Body of pancreas (tissue), 4 donors: ENCODE measurements around the gene KLHL29. TPM values are rescaled to one million over a fixed set of nuclear protein-coding genes. Genes with fewer than 3 reads are reported as not detected.

ENCODE experiments used
- ATAC-seq: fragments of 150-250 bp; one replicate; pipeline ENCODE4 v1.9.1; 2016
- DNase-seq, 4 donors: peaks; one replicate each; pipeline ENCODE4 v3.0.0-alpha.2; 2019
- H3K27ac ChIP-seq, 4 donors: fragments of 200-600 bp; sonication (generic); 1 replicate in 3 of 4; 2 replicates in 1 of 4; pipeline versions ENCODE4 v1.5.1 to v1.6.1; 2016 to 2019; ENCODE audit warnings: mild to moderate bottlenecking in 1 of 4, mixed read lengths in 1 of 4, moderate library complexity in 1 of 4
- H3K27me3 ChIP-seq, 2 donors: fragments of 200-600 bp; sonication (generic); one replicate each; pipeline ENCODE4 v1.6.0; 2016; ENCODE audit warnings: mild to moderate bottlenecking in 1 of 2
- H3K36me3 ChIP-seq, 2 donors: fragments of 200-600 bp; sonication (generic); replicated peaks in 1 of 2; 2 replicates each; pipeline ENCODE4 v1.5.1; 2016; ENCODE audit warnings: low read depth in 2 of 2; ENCODE audit not compliant: insufficient read depth in 1 of 2
- H3K4me1 ChIP-seq: fragments of 200-600 bp; sonication (generic); one replicate; pipeline ENCODE4 v1.6.0; 2016
- H3K4me3 ChIP-seq, 2 donors: fragments of 200-600 bp; sonication (generic); 1 replicate in 1 of 2; 2 replicates in 1 of 2; pipeline ENCODE4 v1.5.1; 2016 to 2019
- H3K9me3 ChIP-seq, 3 donors: fragments of 200-600 bp; sonication (generic); 1 replicate in 2 of 3; 2 replicates in 1 of 3; pipeline ENCODE4 v1.5.1; 2016
- CTCF ChIP-seq, 7 experiments: fragments of 450-650 bp in 4 of 7; fragments of 200-600 bp in 3 of 7; sonication (generic) in 3 of 7; IDR thresholded peaks; one replicate each; pipeline ENCODE4 v1.5.1; 2016 to 2019; ENCODE audit warnings: antibody characterized with exemption in 7 of 7
- POLR2A ChIP-seq, 3 donors: fragments of 450-650 bp; IDR thresholded peaks; one replicate each; pipeline ENCODE4 v1.6.1; 2016; ENCODE audit warnings: antibody characterized with exemption in 3 of 3, mild to moderate bottlenecking in 2 of 3
- WGBS, 2 donors: methylation state at CpG; one replicate each; pipeline ENCODE4 v1.1.5; 2017; 5-methylcytosine and 5-hydroxymethylcytosine counted together
- intact Hi-C: fragments of 100-400 bp; cut with DNase I; formaldehyde crosslinking; loops from one replicate; pipeline ENCODE4 v1.15.1; 2023
- total RNA-seq, 2 donors: library from RNA; depleted of rRNA; stranded (reverse); fragments of >200 nt; gene quantifications; one replicate each; pipeline ENCODE4 v1.1.0, GENCODE V29; 2016

The KLHL29 gene
- total RNA-seq, 2 donors from 2014 or later, result 4.0 to 4.4 TPM

DNA sequence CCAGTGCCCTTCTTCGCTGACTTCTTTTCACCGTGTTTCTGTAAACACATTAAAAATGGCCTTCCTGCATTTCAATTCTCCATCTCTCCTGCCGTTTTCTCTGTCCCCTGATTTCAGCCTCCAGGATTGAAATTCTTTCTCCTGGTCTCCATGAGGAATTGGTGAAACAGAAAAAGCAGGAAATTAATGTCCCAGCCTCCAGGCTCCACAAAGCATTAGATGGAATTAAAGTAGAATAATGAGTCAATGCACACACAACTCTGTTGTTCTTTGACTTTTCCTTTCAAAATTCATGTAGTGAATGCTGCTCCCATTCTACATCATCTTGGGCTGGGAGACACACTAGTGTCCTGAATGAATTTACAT lies 209.5 kb downstream of the KLHL29 start:
- ATAC-seq (no peak), DNase-seq (no peak)
- no peaks in the 10 kb centered on the region for H3K9me3 ChIP-seq
- WGBS, 2 donors, result 50 to 51% methylated on average over 3 of the region's 3 CpGs
- TF ChIP-seq CTCF (IDR thresholded peaks at IDR 0.05) (no peak), POLR2A (IDR thresholded peaks at IDR 0.05) (no peak)
- H3K4me3 ChIP-seq, result no peak overlapping the region
- intact Hi-C loops, result no loop called here
- H3K27me3 ChIP-seq, result no peaks in the 10 kb centered on the region
- no peak overlapping the region for H3K27ac ChIP-seq
- H3K4me1 ChIP-seq, result no peaks in the 10 kb centered on the region
- H3K36me3 ChIP-seq, result no peaks in the 10 kb centered on the region

DNA sequence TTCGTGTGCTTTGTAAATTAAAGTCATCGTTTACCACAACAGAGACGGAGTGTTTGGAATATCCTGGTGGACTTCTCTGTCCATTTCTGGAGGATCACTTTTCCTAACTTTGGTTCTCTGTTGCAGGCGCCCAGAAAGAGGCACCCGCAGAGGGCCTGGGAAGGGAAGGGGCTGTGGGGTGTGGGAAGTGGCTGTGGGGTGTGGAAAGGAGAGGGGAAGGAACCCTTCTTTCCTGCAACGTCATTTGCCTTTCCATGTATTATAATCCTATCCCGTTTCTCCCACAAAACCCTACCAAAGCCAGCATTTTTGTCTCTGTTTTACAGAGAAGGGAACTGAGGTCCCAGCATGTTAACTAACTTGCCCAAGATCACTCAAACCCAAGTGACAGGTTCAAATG lies 210.0 kb downstream of the KLHL29 start:
- no peak overlapping the region for H3K4me3 ChIP-seq
- intact Hi-C loops, result no loop called here
- TF ChIP-seq CTCF (IDR thresholded peaks at IDR 0.05) (no peak), POLR2A (IDR thresholded peaks at IDR 0.05) (no peak)
- H3K27me3 ChIP-seq, result no peaks in the 10 kb centered on the region
- 66 to 67% methylated on average over 7 of the region's 7 CpGs for WGBS, 2 donors
- H3K9me3 ChIP-seq, result no peaks in the 10 kb centered on the region
- no peak for DNase-seq
- ATAC-seq, result no peak
- no peaks in the 10 kb centered on the region for H3K36me3 ChIP-seq
- no peaks in the 10 kb centered on the region for H3K4me1 ChIP-seq
- H3K27ac ChIP-seq, result no peak overlapping the region

DNA sequence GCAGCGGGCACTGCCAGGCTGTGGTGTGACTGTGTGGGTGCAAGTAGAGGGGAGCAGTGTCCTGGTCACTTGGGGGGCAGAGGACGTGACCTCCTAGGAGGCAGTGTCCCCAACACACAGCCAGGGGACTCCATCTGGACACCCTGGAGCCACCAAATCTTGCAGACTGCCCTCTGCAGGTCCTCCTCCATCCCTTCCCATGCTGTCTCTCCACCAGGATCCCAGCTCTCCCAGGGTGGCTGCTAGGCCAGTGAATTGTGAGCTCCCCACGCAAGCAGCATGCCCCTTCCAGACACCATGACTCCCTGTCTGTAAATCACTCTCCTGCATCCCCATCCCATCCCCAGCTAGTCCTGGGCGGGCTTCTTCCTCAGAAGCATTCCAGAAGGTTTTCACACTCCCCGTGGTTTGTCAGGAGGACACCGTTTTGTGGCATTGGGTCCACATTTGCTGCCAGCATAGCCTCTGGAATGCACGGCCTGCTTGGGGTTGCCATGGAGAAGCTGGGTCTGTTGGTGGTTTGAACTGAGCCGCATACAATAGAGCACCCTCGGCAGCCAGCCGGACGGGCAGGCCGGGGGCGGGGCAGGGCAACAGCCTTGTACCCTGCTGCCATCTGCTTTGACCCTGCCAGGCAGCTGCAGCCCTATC lies 210.7 kb downstream of the KLHL29 start:
- no peaks in the 10 kb centered on the region for H3K36me3 ChIP-seq
- no peak overlapping the region for H3K4me3 ChIP-seq
- WGBS, 2 donors, result 36 to 42% methylated on average over 9 to 13 of the region's 13 CpGs
- DNase-seq (peak in 3 of 4 donors; percentile 31 to 47 (median 46)), ATAC-seq (peak; percentile 74)
- TF ChIP-seq POLR2A (IDR thresholded peaks at IDR 0.05) (no peak), CTCF (IDR thresholded peaks at IDR 0.05) (no peak)
- H3K27me3 ChIP-seq, result no peaks in the 10 kb centered on the region
- H3K4me1 ChIP-seq, result no peaks in the 10 kb centered on the region
- H3K27ac ChIP-seq, result no peak overlapping the region
- intact Hi-C loops, result no loop called here
- H3K9me3 ChIP-seq, result no peaks in the 10 kb centered on the region

- Histone ChIP-seq H3K9me3 (no peaks in the 10 kb centered on the region), H3K4me3 (no peak overlapping the region), H3K27me3 (no peaks in the 10 kb centered on the region), H3K4me1 (no peaks in the 10 kb centered on the region), H3K36me3 (no peaks in the 10 kb centered on the region), H3K27ac (no peak overlapping the region)
- DNase-seq, result no peak
- TF ChIP-seq POLR2A (IDR thresholded peaks at IDR 0.05) (no peak), CTCF (IDR thresholded peaks at IDR 0.05) (no peak)
- no peak for ATAC-seq
- WGBS, 2 donors, result 61 to 66% methylated on average over 16 of the region's 16 CpGs
- intact Hi-C loops, result no loop called here
Observed at GRCh38 chr2:23596316-23596885, 211.4 kb downstream of the KLHL29 start.

DNA sequence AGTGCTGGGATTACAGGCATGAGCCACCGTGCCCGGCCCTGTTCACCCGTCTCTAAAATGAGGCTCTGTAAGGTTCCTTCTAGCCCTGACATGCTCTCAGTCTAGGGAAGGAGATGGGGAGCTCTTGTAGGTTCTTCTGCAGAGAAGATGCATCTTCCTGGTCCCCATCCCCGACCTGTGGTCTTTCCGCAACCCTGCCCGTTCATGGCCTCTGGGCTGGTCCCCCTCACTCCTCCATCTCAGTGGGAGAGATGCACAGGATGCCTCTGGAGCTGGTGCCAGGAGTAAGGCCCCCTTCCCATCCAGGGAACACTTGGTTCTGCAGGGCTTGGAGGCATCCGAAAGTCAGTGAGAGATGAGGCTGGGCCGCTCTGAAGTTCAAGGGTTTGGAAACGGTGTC lies 212.7 kb downstream of the KLHL29 start:
- Histone ChIP-seq H3K36me3 (no peaks in the 10 kb centered on the region), H3K4me1 (no peaks in the 10 kb centered on the region), H3K4me3 (no peak overlapping the region), H3K9me3 (no peaks in the 10 kb centered on the region), H3K27ac (no peak overlapping the region), H3K27me3 (no peaks in the 10 kb centered on the region)
- intact Hi-C loops, result no loop called here
- no peak for TF ChIP-seq POLR2A (IDR thresholded peaks at IDR 0.05)
- no peak for TF ChIP-seq CTCF (IDR thresholded peaks at IDR 0.05)
- DNase-seq (no peak), ATAC-seq (no peak)
- WGBS, 2 donors, result 76 to 83% methylated on average over 9 of the region's 9 CpGs
